H1 (cell line): ENCODE measurements around the gene MRAP. TPM values are rescaled to one million over a fixed set of nuclear protein-coding genes. Genes with fewer than 3 reads are reported as not detected.

Source experiments
- CTCF ChIA-PET: fragments of 300-600 bp; sonication (Branson Sonifier 250); formaldehyde crosslinking; loops from one replicate; lab custom pipeline; 2021; ENCODE audit not compliant: partially characterized antibody; lab: Charles Lee
- POLR2A ChIA-PET: fragments of 300-600 bp; sonication (Branson Sonifier 250); formaldehyde crosslinking; loops from one replicate; lab custom pipeline; 2021; ENCODE audit warnings: inconsistent platforms; ENCODE audit not compliant: partially characterized antibody; lab: Charles Lee
- DNase-seq, 2 experiments: peaks; one replicate each; pipeline versions ENCODE4 v3.0.0 to v3.0.0-alpha.2; 2010 to 2022; ENCODE audit warnings: low spot score in 2 of 2, low read depth in 1 of 2, mixed read lengths in 1 of 2
- FAIRE-seq: peaks from 2 replicates; lab custom pipeline; 2011; peaks lifted over from hg19 to GRCh38; lab: Jason Lieb, UNC
- H2AFZ ChIP-seq: 2 replicates; pipeline ENCODE4 v1.8.1; 2012; ENCODE audit warnings: low read length, inconsistent platforms
- H2AK5ac ChIP-seq: 2 replicates; pipeline ENCODE4 v1.6.1; 2013; ENCODE audit warnings: low read depth, low read length
- H2BK120ac ChIP-seq: replicated peaks from 2 replicates; pipeline ENCODE3; 2013; ENCODE audit warnings: low read depth, low read length, inconsistent platforms
- H2BK12ac ChIP-seq: 2 replicates; pipeline ENCODE4 v1.6.1; 2013; ENCODE audit warnings: low read depth, low read length
- H2BK15ac ChIP-seq: 2 replicates; pipeline ENCODE4 v1.6.1; 2013; ENCODE audit warnings: low read length
- H2BK20ac ChIP-seq: 2 replicates; pipeline ENCODE4 v1.6.1; 2013; ENCODE audit warnings: low read length
- H2BK5ac ChIP-seq: 2 replicates; pipeline ENCODE4 v1.6.1; 2013; ENCODE audit warnings: low read depth, low read length
- H3K14ac ChIP-seq: 2 replicates; pipeline ENCODE4 v1.6.1; 2013; ENCODE audit warnings: inconsistent platforms; ENCODE audit not compliant: insufficient read length
- H3K18ac ChIP-seq: 2 replicates; pipeline ENCODE4 v1.6.1; 2013; ENCODE audit warnings: low read length; ENCODE audit errors: extremely low read depth
- H3K23ac ChIP-seq: 2 replicates; pipeline ENCODE4 v1.6.1; 2013; ENCODE audit warnings: inconsistent platforms; ENCODE audit not compliant: insufficient read length
- H3K23me2 ChIP-seq: 2 replicates; pipeline ENCODE4 v1.6.1; 2013; ENCODE audit warnings: low read depth, low read length
- H3K27ac ChIP-seq: 2 replicates; pipeline ENCODE4 v1.6.1; 2011; ENCODE audit warnings: low read depth, low read length, inconsistent platforms
- H3K27me3 ChIP-seq, 4 experiments: replicated peaks in 1 of 4; 1 replicate in 1 of 4; 2 replicates in 3 of 4; pipeline versions ENCODE4 v1.6.1 to v1.8.1; 2011 to 2013; ENCODE audit warnings: low read length in 3 of 4, mild to moderate bottlenecking in 3 of 4, inconsistent platforms in 2 of 4, mixed read lengths in 2 of 4, moderate library complexity in 1 of 4; ENCODE audit not compliant: control insufficient read depth in 3 of 4, insufficient read depth in 3 of 4; ENCODE audit errors: extremely low read depth in 1 of 4
- H3K36me3 ChIP-seq, 4 experiments: 2 replicates each; pipeline versions ENCODE4 v1.6.1 to v1.8.1; 2011 to 2013; ENCODE audit warnings: mild to moderate bottlenecking in 4 of 4, low read length in 3 of 4, moderate library complexity in 2 of 4, control low read depth in 1 of 4, inconsistent platforms in 1 of 4; ENCODE audit not compliant: insufficient read depth in 4 of 4, control insufficient read depth in 2 of 4
- H3K4ac ChIP-seq: replicated peaks from 2 replicates; pipeline ENCODE3; 2013; ENCODE audit warnings: low read length, low read depth, mixed read lengths, inconsistent platforms; ENCODE audit not compliant: insufficient read length
- H3K4me1 ChIP-seq, 4 experiments: replicated peaks in 1 of 4; 1 replicate in 1 of 4; 2 replicates in 3 of 4; pipeline versions ENCODE4 v1.6.1 to v1.8.1; 2011 to 2013; ENCODE audit warnings: low read length in 3 of 4, inconsistent platforms in 2 of 4, mixed read lengths in 1 of 4; ENCODE audit not compliant: insufficient read depth in 4 of 4, control insufficient read depth in 3 of 4
- H3K4me2 ChIP-seq, 2 experiments: 2 replicates each; pipeline versions ENCODE4 v1.6.1 to v1.8.1; 2011 to 2013; ENCODE audit warnings: low read depth in 2 of 2, low read length in 2 of 2, control low read depth in 1 of 2, inconsistent platforms in 1 of 2, mild to moderate bottlenecking in 1 of 2; ENCODE audit not compliant: insufficient read depth in 1 of 2
- H3K4me3 ChIP-seq, 4 experiments: fragments of 200-600, 300-600 bp in 1 of 4; sonication (generic), shearing (Covaris generic), sonication (Bioruptor Twin) in 1 of 4; 2 replicates each; pipeline versions ENCODE4 v1.5.1 to v1.8.1; 2011 to 2016; ENCODE audit warnings: low read length in 4 of 4, low read depth in 3 of 4, control low read depth in 2 of 4, inconsistent platforms in 2 of 4, mild to moderate bottlenecking in 2 of 4, mixed read lengths in 1 of 4, moderate library complexity in 1 of 4; ENCODE audit not compliant: insufficient read depth in 2 of 4; ENCODE audit errors: extremely low read depth in 1 of 4
- H3K56ac ChIP-seq: replicated peaks from 2 replicates; pipeline ENCODE3; 2013; ENCODE audit warnings: low read depth, mild to moderate bottlenecking, mixed read lengths, low read length, inconsistent platforms; ENCODE audit not compliant: insufficient read length
- H3K79me1 ChIP-seq: 2 replicates; pipeline ENCODE4 v1.6.1; 2013; ENCODE audit warnings: low read depth, low read length, control low read depth
- H3K79me2 ChIP-seq, 2 experiments: 2 replicates each; pipeline versions ENCODE4 v1.6.1 to v1.8.1; 2012 to 2013; ENCODE audit warnings: low read length in 2 of 2, mild to moderate bottlenecking in 2 of 2, inconsistent platforms in 1 of 2; ENCODE audit not compliant: insufficient read depth in 2 of 2, control insufficient read depth in 1 of 2
- H3K9ac ChIP-seq, 4 experiments: replicated peaks in 1 of 4; 1 replicate in 1 of 4; 2 replicates in 3 of 4; pipeline versions ENCODE4 v1.6.1 to v1.8.1; 2011 to 2013; ENCODE audit warnings: low read depth in 3 of 4, low read length in 3 of 4, control low read depth in 2 of 4, mild to moderate bottlenecking in 2 of 4, moderate library complexity in 2 of 4, inconsistent platforms in 1 of 4; ENCODE audit errors: extremely low read depth in 1 of 4
- H3K9me3 ChIP-seq, 2 experiments: 2 replicates each; pipeline versions ENCODE4 v1.6.1 to v1.8.1; 2012 to 2013; ENCODE audit warnings: mild to moderate bottlenecking in 2 of 2, moderate library complexity in 2 of 2, control low read depth in 1 of 2, inconsistent platforms in 1 of 2, low read depth in 1 of 2, low read length in 1 of 2, mixed read lengths in 1 of 2; ENCODE audit not compliant: insufficient read depth in 2 of 2
- H4K20me1 ChIP-seq, 2 experiments: replicated peaks in 1 of 2; 2 replicates each; pipeline versions ENCODE3 to v1.8.1; 2011 to 2013; ENCODE audit warnings: inconsistent platforms in 2 of 2, low read length in 2 of 2, mild to moderate bottlenecking in 1 of 2; ENCODE audit not compliant: insufficient read depth in 2 of 2, control insufficient read depth in 1 of 2
- H4K5ac ChIP-seq: 2 replicates; pipeline ENCODE4 v1.6.1; 2013; ENCODE audit warnings: low read length, low read depth, mixed read lengths, inconsistent platforms; ENCODE audit not compliant: insufficient read length
- H4K8ac ChIP-seq: 2 replicates; pipeline ENCODE4 v1.8.0; 2013; ENCODE audit warnings: mild to moderate bottlenecking, moderate library complexity, low read length, inconsistent platforms; ENCODE audit not compliant: insufficient read depth; ENCODE audit errors: extremely low read depth
- H4K91ac ChIP-seq: replicated peaks from 2 replicates; pipeline ENCODE3; 2013; ENCODE audit warnings: low read length, mixed read lengths, inconsistent platforms; ENCODE audit not compliant: insufficient read length
- FOSL1 ChIP-seq: IDR thresholded peaks from 2 replicates; pipeline ENCODE4 v1.6.1; 2011; ENCODE audit warnings: mild to moderate bottlenecking, low read depth, low read length, moderate library complexity; ENCODE audit not compliant: insufficient read depth
- HDAC6 ChIP-seq: IDR thresholded peaks from one replicate; pipeline ENCODE4 v1.7.1; 2012; ENCODE audit warnings: low read depth, mild to moderate bottlenecking, inconsistent platforms, low read length, moderate library complexity
- POLR2AphosphoS5 ChIP-seq: IDR thresholded peaks from 2 replicates; pipeline ENCODE4 v1.6.1; 2011; ENCODE audit warnings: low read depth, low read length
- RAD21 ChIP-seq, 2 experiments: IDR thresholded peaks in 1 of 2; conservative IDR thresholded peaks in 1 of 2; 2 replicates each; pipeline ENCODE4 v1.6.1; 2011; ENCODE audit warnings: low read depth in 2 of 2, low read length in 2 of 2, improper control_type of control experiment in 1 of 2, inconsistent platforms in 1 of 2, mild to moderate bottlenecking in 1 of 2, moderate library complexity in 1 of 2
- RFX5 ChIP-seq: IDR thresholded peaks from 2 replicates; pipeline ENCODE4 v1.6.1; 2011; ENCODE audit warnings: low read depth, low read length, improper control_type of control experiment, borderline replicate concordance
- RXRA ChIP-seq: IDR thresholded peaks from 2 replicates; pipeline ENCODE4 v1.6.1; 2011; ENCODE audit warnings: low read depth, mild to moderate bottlenecking, low read length, moderate library complexity; ENCODE audit not compliant: insufficient read depth
- SIN3A ChIP-seq, 2 experiments: IDR thresholded peaks in 1 of 2; conservative IDR thresholded peaks in 1 of 2; 2 replicates each; pipeline ENCODE4 v1.6.1; 2011 to 2012; ENCODE audit warnings: low read length in 2 of 2, improper control_type of control experiment in 1 of 2, low read depth in 1 of 2, mild to moderate bottlenecking in 1 of 2
- SUZ12 ChIP-seq: fragments of 200-600 bp; sonication (generic); IDR thresholded peaks from 2 replicates; pipeline ENCODE4 v1.6.1; 2012; ENCODE audit warnings: mild to moderate bottlenecking, inconsistent platforms, low read length, moderate library complexity, mixed read lengths
- TCF12 ChIP-seq: IDR thresholded peaks from 2 replicates; pipeline ENCODE4 v1.6.1; 2011; ENCODE audit warnings: low read depth, mild to moderate bottlenecking, low read length
- WGBS, 2 experiments: shearing (Covaris generic) in 1 of 2; methylation state at CpG; one replicate each; pipeline versions ENCODE4 v1.1.6 to v1.1.7; 2013 to 2015; ENCODE audit warnings: low lambda C conversion rate in 2 of 2, mixed read lengths in 2 of 2, inconsistent platforms in 1 of 2, low coverage in 1 of 2, missing lambda C conversion rate in 1 of 2; ENCODE audit not compliant: insufficient replicate concordance in 2 of 2, insufficient coverage in 1 of 2, insufficient read length in 1 of 2; ENCODE audit errors: extremely low coverage in 1 of 2, missing lambda C conversion rate in 1 of 2; 5-methylcytosine and 5-hydroxymethylcytosine counted together
- polyA plus RNA-seq, 7 experiments: library from polyadenylated mRNA; depleted of rRNA in 3 of 7; stranded (reverse) in 5 of 7; unstranded in 2 of 7; fragments of >200 nt in 5 of 7; fragments of 200-250 nt in 2 of 7; gene quantifications; 1 replicate in 5 of 7; 2 replicates in 1 of 7; 4 replicates in 1 of 7; pipeline versions ENCODE4 v1.2.1 to v1.2.3, GENCODE V29; 2011 to 2013; ENCODE audit warnings: missing spikeins in 2 of 7, mixed read lengths in 2 of 7
- total RNA-seq: library from RNA; stranded (reverse); fragmentation: NEBNext Ultra II Directional; extraction: Animal tissue kit (Norgen Biotek cat#: 25700); gene quantifications from 2 replicates; pipeline ENCODE4 v1.2.1, GENCODE V29; 2021
- TF ChIP-seq, protein P1 (sequence below): IDR thresholded peaks from 2 replicates; pipeline ENCODE4 v1.6.1; 2012; ENCODE audit warnings: inconsistent platforms

Gene MRAP
- total and polyA plus RNA-seq, 2 of the 8 experiments (the other 6 are each of a cell fraction or from before 2014, with no cell fraction given): not detected

- Histone ChIP-seq H3K23ac (no peak overlapping the region), H2BK120ac (no peak overlapping the region), H2AK5ac (no peak overlapping the region), H3K4me3 (no peak overlapping the region), H3K56ac (no peak overlapping the region), H2BK5ac (no peak overlapping the region), H2AFZ (no peak overlapping the region), H4K20me1 (no peaks in the 10 kb centered on the region), H3K18ac (no peak overlapping the region), H4K91ac (no peak overlapping the region), H4K5ac (no peak overlapping the region), H3K79me1 (no peaks in the 10 kb centered on the region), H3K27me3 (no peaks in the 10 kb centered on the region), H2BK12ac (no peak overlapping the region), H3K4me1 (peaks cover 0 to 3% (median 0%) of the 10 kb centered on the region in 4 experiments; a peak in 2 of 7 replicates), H4K8ac (no peak overlapping the region), H3K36me3 (peaks cover 18 to 59% (median 37%) of the 10 kb centered on the region in 4 experiments), H3K4me2 (no peak overlapping the region), H3K14ac (no peak overlapping the region), H3K27ac (no peak overlapping the region), H3K9me3 (no peaks in the 10 kb centered on the region), H2BK20ac (no peak overlapping the region), H3K23me2 (no peaks in the 10 kb centered on the region), H3K4ac (no peak overlapping the region), H3K9ac (no peak overlapping the region), H3K79me2 (0 out of 4 replicates have a peak, but pooled peaks cover 0 to 3% of the 10 kb centered on the region in 2 experiments), H2BK15ac (no peak overlapping the region)
- FAIRE-seq (no peak), DNase-seq (no peak)
- ChIA-PET CTCF (interaction anchor here (1.5 kb wide), 1 partner anchor 22 kb away, joined by 5 read pairs; no protein-coding TSS in a partner anchor), POLR2A (no interaction called here)
- 100% methylated on average over 3 of the region's 3 CpGs; no CpG with 5 or more reads in 1 of the 2 experiments for WGBS, 2 experiments
- no peak for TF ChIP-seq RAD21 (IDR thresholded peaks at IDR 0.05 in 1 of 2, conservative IDR thresholded peaks at IDR 0.05 in 1 of 2; ENCODE audit: low read depth in 2 of 2, low read length in 2 of 2)
- TF ChIP-seq, protein P1, sequence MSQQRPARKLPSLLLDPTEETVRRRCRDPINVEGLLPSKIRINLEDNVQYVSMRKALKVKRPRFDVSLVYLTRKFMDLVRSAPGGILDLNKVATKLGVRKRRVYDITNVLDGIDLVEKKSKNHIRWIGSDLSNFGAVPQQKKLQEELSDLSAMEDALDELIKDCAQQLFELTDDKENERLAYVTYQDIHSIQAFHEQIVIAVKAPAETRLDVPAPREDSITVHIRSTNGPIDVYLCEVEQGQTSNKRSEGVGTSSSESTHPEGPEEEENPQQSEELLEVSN: no peak
- no peak for TF ChIP-seq RXRA
- TF ChIP-seq RFX5: no peak
- no peak for TF ChIP-seq HDAC6
- no peak for TF ChIP-seq FOSL1
- TF ChIP-seq TCF12: no peak
- TF ChIP-seq SUZ12: no peak
- no peak for TF ChIP-seq SIN3A (conservative IDR thresholded peaks at IDR 0.05 in 1 of 2, IDR thresholded peaks at IDR 0.05 in 1 of 2; ENCODE audit: low read depth in 1 of 2, low read length in 2 of 2)
- no peak for TF ChIP-seq POLR2AphosphoS5
Observed at GRCh38 chr21:32328595-32328994, 29.9 kb downstream of the MRAP start.
